Spleen (tissue), 13 donors: ENCODE data around the gene HCAR1. TPM values are rescaled to one million over a fixed set of nuclear protein-coding genes. Genes with fewer than 3 reads are reported as not detected.

Experiments
- DNase-seq: peaks from one replicate; pipeline ENCODE4 v3.0.0-alpha.2; 2020
- H3K27ac ChIP-seq, 8 donors: fragments of 200-600 bp; sonication (generic) in 7 of 8; 1 replicate in 4 of 8; 2 replicates in 4 of 8; pipeline versions ENCODE4 v1.5.0 to v1.8.0; 2016 to 2021; ENCODE audit warnings: inconsistent platforms in 4 of 8, mild to moderate bottlenecking in 4 of 8, moderate library complexity in 1 of 8
- H3K27me3 ChIP-seq, 7 donors: fragments of 200-600 bp; sonication (generic) in 6 of 7; replicated peaks in 1 of 7; 1 replicate in 4 of 7; 2 replicates in 3 of 7; pipeline versions ENCODE4 v1.5.0 to v1.8.0; 2016 to 2021; ENCODE audit warnings: inconsistent platforms in 3 of 7, mild to moderate bottlenecking in 1 of 7
- H3K36me3 ChIP-seq, 6 donors: fragments of 200-600 bp; sonication (generic) in 5 of 6; 1 replicate in 4 of 6; 2 replicates in 2 of 6; pipeline versions ENCODE4 v1.5.0 to v1.8.0; 2016 to 2021; ENCODE audit warnings: inconsistent platforms in 2 of 6
- H3K4me1 ChIP-seq, 6 donors: fragments of 200-600 bp; sonication (generic) in 5 of 6; 1 replicate in 3 of 6; 2 replicates in 3 of 6; pipeline versions ENCODE4 v1.5.0 to v1.8.0; 2016 to 2021; ENCODE audit warnings: inconsistent platforms in 3 of 6
- H3K4me3 ChIP-seq, 8 donors: fragments of 200-600 bp; sonication (generic) in 7 of 8; 1 replicate in 4 of 8; 2 replicates in 4 of 8; pipeline versions ENCODE4 v1.5.0 to v1.8.0; 2016 to 2021; ENCODE audit warnings: inconsistent platforms in 4 of 8, mild to moderate bottlenecking in 4 of 8, moderate library complexity in 2 of 8
- H3K9me3 ChIP-seq, 8 donors: fragments of 200-600 bp; sonication (generic) in 7 of 8; 1 replicate in 4 of 8; 2 replicates in 4 of 8; pipeline versions ENCODE4 v1.5.0 to v1.8.0; 2016 to 2021; ENCODE audit warnings: inconsistent platforms in 4 of 8
- POLR2A ChIP-seq, 3 donors: fragments of 450-650 bp; IDR thresholded peaks; one replicate each; pipeline ENCODE4 v1.5.1; 2017; ENCODE audit warnings: antibody characterized with exemption in 3 of 3, mild to moderate bottlenecking in 1 of 3
- POLR2AphosphoS5 ChIP-seq, 3 donors: sonication (generic); formaldehyde crosslinking; IDR thresholded peaks; one replicate each; pipeline ENCODE4 v1.5.1; 2017; ENCODE audit warnings: antibody characterized with exemption in 3 of 3
- WGBS, 5 donors: extraction: QIAGEN DNeasy Blood & Tissue Kit in 3 of 5; methylation state at CpG; one replicate each; pipeline versions ENCODE4 v1.1.5 to v1.1.7; 2013 to 2018; 5-methylcytosine and 5-hydroxymethylcytosine counted together
- intact Hi-C: fragments of 100-400 bp; cut with DNase I; formaldehyde crosslinking; loops from one replicate; pipeline ENCODE4 v1.15.0; 2023; ENCODE audit warnings: low total_unique reads
- long read RNA-seq, 2 donors: transcript quantifications; one replicate each; lab custom pipeline, GENCODE V29; 2026
- polyA plus RNA-seq, 3 donors: library from polyadenylated mRNA; stranded (reverse); fragments of 200-250 nt; gene quantifications; one replicate each; pipeline ENCODE4 v1.2.1, GENCODE V29; 2013
- total RNA-seq, 7 donors: library from RNA; depleted of rRNA in 3 of 7; stranded (reverse); fragments of >200 nt in 3 of 7; fragmentation: NEBNext Ultra II Directional in 4 of 7; extraction: Animal tissue kit (Norgen Biotek cat#: 25700) in 4 of 7; gene quantifications; one replicate each; pipeline versions ENCODE4 v1.1.0 to v1.2.1, GENCODE V29; 2016 to 2021
- TF ChIP-seq, protein P1 (sequence below), 11 experiments: fragments of 200-600 bp in 7 of 11; fragments of 450-650 bp in 4 of 11; sonication (generic) in 4 of 11; IDR thresholded peaks in 8 of 11; conservative IDR thresholded peaks in 3 of 11; 1 replicate in 7 of 11; 2 replicates in 4 of 11; pipeline versions ENCODE4 v1.4.0 to v1.8.0; 2016 to 2021; ENCODE audit warnings: antibody characterized with exemption in 11 of 11, inconsistent platforms in 4 of 11, mild to moderate bottlenecking in 1 of 11
- donor health status: healthy with polysubstance abuse.
- donor health status: DM: no; HTN: no; CAD: no; lungs with moderate emphysema.
- donor health status: DM: no; HTN: no; CAD: no.
- donor health status: Bipolar disorder and iron deficiency.
- donor health status: healthy.
- donor health status: DM: no; HTN: no; CAD: no.
- donor health status: DM: yes; HTN: yes; CAD: no.

The HCAR1 gene, protein sequence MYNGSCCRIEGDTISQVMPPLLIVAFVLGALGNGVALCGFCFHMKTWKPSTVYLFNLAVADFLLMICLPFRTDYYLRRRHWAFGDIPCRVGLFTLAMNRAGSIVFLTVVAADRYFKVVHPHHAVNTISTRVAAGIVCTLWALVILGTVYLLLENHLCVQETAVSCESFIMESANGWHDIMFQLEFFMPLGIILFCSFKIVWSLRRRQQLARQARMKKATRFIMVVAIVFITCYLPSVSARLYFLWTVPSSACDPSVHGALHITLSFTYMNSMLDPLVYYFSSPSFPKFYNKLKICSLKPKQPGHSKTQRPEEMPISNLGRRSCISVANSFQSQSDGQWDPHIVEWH
- 10 to 100 TPM in 2 of 7 donors, 1 to 10 TPM in 5; 1.5 to 10.8 (median 4.4) TPM for total RNA-seq
- under 1 TPM; 0.26 to 0.70 (median 0.53) TPM for polyA plus RNA-seq
- long read RNA-seq, donor 1, full-length matches to known transcripts = 6 of 76 reads
- long read RNA-seq, donor 1, partial matches to known transcripts = 41 of 76 reads
- long read RNA-seq, donor 1, other reads (novel, unspliced or antisense) = 29 of 76 reads
- long read RNA-seq, donor 2, full-length matches to known transcripts = 3 of 62 reads
- long read RNA-seq, donor 2, partial matches to known transcripts = 40 of 62 reads
- long read RNA-seq, donor 2, other reads (novel, unspliced or antisense) = 19 of 62 reads

DNA sequence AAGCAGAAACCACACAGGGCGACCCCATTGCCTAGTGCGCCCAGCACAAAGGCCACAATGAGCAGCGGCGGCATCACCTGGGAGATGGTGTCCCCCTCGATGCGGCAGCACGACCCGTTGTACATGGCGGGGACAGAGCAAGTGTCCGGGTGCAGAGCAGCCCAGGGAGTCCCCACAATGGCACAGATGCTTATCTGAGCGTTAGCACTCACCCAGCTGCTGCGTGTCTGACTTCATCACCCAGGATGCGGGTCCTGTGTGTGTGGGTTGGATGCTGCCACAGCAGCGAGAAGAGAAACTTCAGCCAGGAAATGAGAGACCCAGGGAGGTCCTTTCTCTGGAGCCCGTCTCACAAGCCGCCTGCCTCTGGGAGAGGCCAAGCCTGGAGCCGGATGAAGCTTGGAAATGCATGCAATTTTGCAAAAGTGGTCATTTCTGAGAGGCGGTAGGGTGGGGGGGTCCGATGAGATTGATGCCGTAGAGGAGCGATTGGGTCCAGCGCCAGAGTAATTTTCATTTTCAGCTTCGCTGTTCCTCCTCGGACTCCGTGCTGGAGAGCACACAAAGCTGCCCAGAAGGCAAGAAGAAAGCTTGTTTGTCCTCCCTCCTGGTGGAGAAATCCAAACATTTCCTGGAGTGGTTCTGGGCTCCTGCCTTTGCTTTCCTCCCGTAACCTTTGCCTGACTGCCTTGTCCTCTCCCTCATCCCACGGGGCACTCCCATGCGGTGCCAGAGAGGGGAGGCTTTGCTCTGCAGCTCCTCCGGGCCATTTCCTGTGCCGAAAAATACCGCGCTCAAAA, at the start of gene HCAR1:
TSS of gene HCAR1 (minus strand) at position 630 of the 800 bp plus-strand sequence. CDS start at position 125, 505 bp downstream.
- peak within 1 kb of the TSS in 7 of 8 donors; percentile 48 to 75 (median 71) for H3K27ac ChIP-seq
- no peak for TF ChIP-seq POLR2A (IDR thresholded peaks at IDR 0.05)
- TF ChIP-seq POLR2AphosphoS5 (IDR thresholded peaks at IDR 0.05) = peak; percentile 34 to 54 (median 34)
- H3K4me3 ChIP-seq = peak within 1 kb of the TSS in 7 of 8 donors; percentile 3 to 53 (median 30)

DNA sequence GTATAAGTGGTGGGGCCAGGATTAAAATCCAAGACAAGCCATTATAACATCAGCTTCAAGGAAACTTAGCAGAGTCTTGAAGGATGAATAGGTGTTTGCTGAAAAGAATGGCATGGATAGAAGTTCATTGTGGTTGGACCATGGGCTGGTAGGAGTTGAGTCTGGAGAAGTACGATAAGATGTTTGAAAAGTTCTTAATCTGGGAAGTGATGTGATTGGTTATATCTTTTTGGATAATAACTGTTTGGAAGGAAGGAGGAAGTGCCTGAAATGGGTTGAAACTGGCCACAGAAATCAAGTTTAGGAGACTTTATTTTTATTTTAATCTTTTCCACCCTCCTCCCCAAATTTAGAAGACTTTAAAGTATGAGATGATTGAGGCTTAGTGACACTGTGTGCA, 26.9 kb upstream of the HCAR1 start:
- no peak for TF ChIP-seq POLR2A (IDR thresholded peaks at IDR 0.05)
- Histone ChIP-seq H3K4me3 (no peak overlapping the region), H3K27me3 (peaks cover 0 to 2% (median 0%) of the 10 kb centered on the region in 7 donors), H3K27ac (no peak overlapping the region), H3K9me3 (no peaks in the 10 kb centered on the region), H3K4me1 (peaks cover 9 to 70% (median 23%) of the 10 kb centered on the region in 6 donors), H3K36me3 (peaks cover 0 to 91% (median 72%) of the 10 kb centered on the region in 6 donors)
- intact Hi-C loops = no loop called here
- DNase-seq = no peak
- 78 to 92% (median 84%) methylated on average over 1 of the region's 1 CpG for WGBS, 5 donors

More for the DNA sequence above, at the start of gene HCAR1:
- Histone ChIP-seq H3K27me3 (peaks cover 0 to 7% (median 0%) of the 10 kb centered on the region in 7 donors), H3K4me1 (peaks cover 0 to 42% (median 30%) of the 10 kb centered on the region in 6 donors), H3K9me3 (no peaks in the 10 kb centered on the region), H3K36me3 (no peaks in the 10 kb centered on the region)
- peak; percentile 54 for DNase-seq
- intact Hi-C loops = no loop called here
- 62 to 79% (median 70%) methylated on average over 25 to 32 of the region's 32 CpGs for WGBS, 5 donors

DNA sequence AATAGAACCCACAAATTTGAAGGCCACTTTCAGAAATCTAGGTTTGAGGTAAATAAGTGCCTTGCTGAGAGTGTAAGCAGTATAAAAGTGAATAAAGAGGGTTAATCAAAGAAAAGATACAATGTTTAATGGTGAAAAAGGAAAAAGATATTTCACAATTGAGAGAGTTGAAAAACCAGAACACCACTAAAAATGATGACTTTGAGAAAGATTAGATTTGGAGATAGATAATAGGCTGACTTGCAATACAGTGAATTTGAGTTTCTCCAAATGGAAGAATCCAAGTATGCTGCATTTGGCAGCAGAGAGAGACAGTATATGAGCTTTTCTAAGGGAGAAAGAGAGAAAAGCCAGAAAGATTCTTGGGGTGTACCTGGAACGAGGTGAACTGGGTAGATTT, 24.1 kb upstream of the HCAR1 start:
- TF ChIP-seq, protein P1, sequence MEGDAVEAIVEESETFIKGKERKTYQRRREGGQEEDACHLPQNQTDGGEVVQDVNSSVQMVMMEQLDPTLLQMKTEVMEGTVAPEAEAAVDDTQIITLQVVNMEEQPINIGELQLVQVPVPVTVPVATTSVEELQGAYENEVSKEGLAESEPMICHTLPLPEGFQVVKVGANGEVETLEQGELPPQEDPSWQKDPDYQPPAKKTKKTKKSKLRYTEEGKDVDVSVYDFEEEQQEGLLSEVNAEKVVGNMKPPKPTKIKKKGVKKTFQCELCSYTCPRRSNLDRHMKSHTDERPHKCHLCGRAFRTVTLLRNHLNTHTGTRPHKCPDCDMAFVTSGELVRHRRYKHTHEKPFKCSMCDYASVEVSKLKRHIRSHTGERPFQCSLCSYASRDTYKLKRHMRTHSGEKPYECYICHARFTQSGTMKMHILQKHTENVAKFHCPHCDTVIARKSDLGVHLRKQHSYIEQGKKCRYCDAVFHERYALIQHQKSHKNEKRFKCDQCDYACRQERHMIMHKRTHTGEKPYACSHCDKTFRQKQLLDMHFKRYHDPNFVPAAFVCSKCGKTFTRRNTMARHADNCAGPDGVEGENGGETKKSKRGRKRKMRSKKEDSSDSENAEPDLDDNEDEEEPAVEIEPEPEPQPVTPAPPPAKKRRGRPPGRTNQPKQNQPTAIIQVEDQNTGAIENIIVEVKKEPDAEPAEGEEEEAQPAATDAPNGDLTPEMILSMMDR (IDR thresholded peaks at IDR 0.05 in 8 of 11, conservative IDR thresholded peaks at IDR 0.05 in 3 of 11) = no peak
- no peak for TF ChIP-seq POLR2AphosphoS5 (IDR thresholded peaks at IDR 0.05)
- TF ChIP-seq POLR2A (IDR thresholded peaks at IDR 0.05) = no peak
- 59 to 94% (median 93%) methylated on average over 1 of the region's 1 CpG for WGBS, 5 donors
- Histone ChIP-seq H3K9me3 (no peaks in the 10 kb centered on the region), H3K4me3 (no peak overlapping the region), H3K4me1 (peaks cover 9 to 79% (median 31%) of the 10 kb centered on the region in 6 donors), H3K27me3 (peaks cover 0 to 3% (median 0%) of the 10 kb centered on the region in 7 donors), H3K36me3 (peaks cover 0 to 63% (median 52%) of the 10 kb centered on the region in 6 donors), H3K27ac (no peak overlapping the region)
- no peak for DNase-seq
- intact Hi-C loops = loop anchor here (5.0 kb wide), 1 partner anchor 117 kb away; no protein-coding TSS in a partner anchor

DNA sequence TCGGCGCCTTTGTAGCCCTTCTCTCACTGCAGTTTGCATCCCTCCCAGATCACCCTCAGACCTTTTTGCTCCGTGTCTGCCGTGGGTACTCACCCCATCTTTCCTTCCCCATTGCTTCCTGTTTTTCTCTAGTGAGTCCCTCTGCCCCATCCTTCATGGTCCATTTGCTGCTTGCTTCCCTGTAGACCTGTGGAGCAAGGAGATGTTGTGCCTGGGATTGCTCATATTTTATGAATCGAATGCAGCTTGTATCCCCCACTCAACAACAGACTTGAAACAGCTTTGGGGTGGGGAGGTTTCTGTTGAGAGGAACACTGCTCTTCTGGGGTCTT, 22.6 kb upstream of the HCAR1 start:
- Histone ChIP-seq H3K36me3 (peaks cover 0 to 48% (median 38%) of the 10 kb centered on the region in 6 donors), H3K27ac (peak overlapping the region in 7 of 8 donors; percentile 73 to 97 (median 91)), H3K27me3 (peaks cover 0 to 3% (median 0%) of the 10 kb centered on the region in 7 donors), H3K4me1 (peaks cover 9 to 80% (median 28%) of the 10 kb centered on the region in 6 donors), H3K9me3 (no peaks in the 10 kb centered on the region), H3K4me3 (peak overlapping the region; percentile 45 to 94 (median 80))
- TF ChIP-seq POLR2AphosphoS5 (IDR thresholded peaks at IDR 0.05) (no peak), POLR2A (IDR thresholded peaks at IDR 0.05) (no peak)
- TF ChIP-seq, protein P1 (IDR thresholded peaks at IDR 0.05 in 8 of 11, conservative IDR thresholded peaks at IDR 0.05 in 3 of 11) = no peak
- intact Hi-C loops = loop anchor here (5.0 kb wide), 1 partner anchor 116 kb away; no protein-coding TSS in a partner anchor
- DNase-seq = no peak
- WGBS, 5 donors = 5 to 11% (median 8%) methylated on average over 5 of the region's 5 CpGs
